WTC11 (cell line): ENCODE measurements around the gene PNMA1. TPM values are rescaled to one million over a fixed set of nuclear protein-coding genes. Genes with fewer than 3 reads are reported as not detected.

Experiments
- ATAC-seq: fragments of 200-7000 bp; cut with Tn5 transposase; 2 replicates; pipeline ENCODE4 v1.10.0; 2021; ENCODE audit warnings: mild to moderate bottlenecking, moderate library complexity
- CTCF ChIA-PET: fragments of 300-600 bp; sonication (Branson Sonifier 250); formaldehyde crosslinking; loops from one replicate; lab custom pipeline; 2021; ENCODE audit warnings: antibody characterized with exemption; lab: Charles Lee
- POLR2A ChIA-PET: fragments of 350-600 bp; sonication (Branson Sonifier 250); formaldehyde crosslinking; loops from one replicate; lab custom pipeline; 2021; ENCODE audit warnings: antibody characterized with exemption; lab: Charles Lee
- DNase-seq: peaks from one replicate; pipeline ENCODE4 v3.0.0; 2021; ENCODE audit warnings: low spot score
- H3K27ac Mint-ChIP-seq: 2 replicates; pipeline ENCODE4 v1.8.0; 2021; ENCODE audit warnings: mixed read lengths
- H3K27me3 Mint-ChIP-seq: 2 replicates; pipeline ENCODE4 v1.8.0; 2021; ENCODE audit warnings: low read depth, mild to moderate bottlenecking, moderate library complexity, mixed read lengths
- H3K36me3 Mint-ChIP-seq: 2 replicates; pipeline ENCODE4 v1.8.0; 2021; ENCODE audit warnings: mixed read lengths
- H3K4me1 Mint-ChIP-seq: 2 replicates; pipeline ENCODE4 v1.8.0; 2022; ENCODE audit warnings: mixed read lengths
- H3K4me3 Mint-ChIP-seq: 2 replicates; pipeline ENCODE4 v1.8.0; 2021; ENCODE audit warnings: mild to moderate bottlenecking, moderate library complexity, mixed read lengths
- H3K9me3 Mint-ChIP-seq: 2 replicates; pipeline ENCODE4 v1.8.0; 2021; ENCODE audit warnings: mixed read lengths
- CBFB ChIP-seq: sonication (generic); formaldehyde crosslinking; IDR thresholded peaks from 2 replicates; pipeline ENCODE4 v1.8.1; 2022; ENCODE audit warnings: mild to moderate bottlenecking, low read depth, missing genetic modification reagents
- EMX1 ChIP-seq: fragments of 250-450 bp; sonication (Bioruptor Pico); IDR thresholded peaks from 2 replicates; pipeline ENCODE4 v1.8.0; 2021; ENCODE audit warnings: mild to moderate bottlenecking
- FOXP1 ChIP-seq: sonication (generic); formaldehyde crosslinking; IDR thresholded peaks from 2 replicates; pipeline ENCODE4 v1.8.0; 2022; ENCODE audit warnings: missing genetic modification reagents, mild to moderate bottlenecking, moderate library complexity, borderline replicate concordance
- IRF2 ChIP-seq: sonication (generic); formaldehyde crosslinking; IDR thresholded peaks from 2 replicates; pipeline ENCODE4 v1.8.0; 2022; ENCODE audit warnings: low read depth, missing genetic modification reagents, borderline replicate concordance
- NFE2L1 ChIP-seq: sonication (generic); formaldehyde crosslinking; IDR thresholded peaks from 2 replicates; pipeline ENCODE4 v1.8.1; 2023; ENCODE audit warnings: missing genetic modification reagents
- NFYB ChIP-seq: sonication (generic); formaldehyde crosslinking; conservative IDR thresholded peaks from 2 replicates; pipeline ENCODE4 v1.8.0; 2022; ENCODE audit warnings: low read depth, missing genetic modification reagents
- PRRX2 ChIP-seq: fragments of 250-450 bp; sonication (Bioruptor Pico); IDR thresholded peaks from 2 replicates; pipeline ENCODE4 v1.8.0; 2021; ENCODE audit warnings: mild to moderate bottlenecking
- RORB ChIP-seq: fragments of 250-450 bp; sonication (Bioruptor Pico); IDR thresholded peaks from 2 replicates; pipeline ENCODE4 v1.9.0; 2021; ENCODE audit warnings: mild to moderate bottlenecking
- SMAD4 ChIP-seq: sonication (generic); formaldehyde crosslinking; IDR thresholded peaks from 2 replicates; pipeline ENCODE4 v1.8.0; 2022; ENCODE audit warnings: mild to moderate bottlenecking, missing genetic modification reagents
- SP1 ChIP-seq: sonication (generic); formaldehyde crosslinking; conservative IDR thresholded peaks from 2 replicates; pipeline ENCODE4 v1.8.1; 2022; ENCODE audit warnings: missing genetic modification reagents
- TCF7 ChIP-seq: sonication (generic); formaldehyde crosslinking; IDR thresholded peaks from 2 replicates; pipeline ENCODE4 v1.8.0; 2022; ENCODE audit warnings: mild to moderate bottlenecking, low read depth, missing genetic modification reagents, moderate library complexity
- ZBTB21 ChIP-seq: sonication (generic); formaldehyde crosslinking; IDR thresholded peaks from 2 replicates; pipeline ENCODE4 v1.8.1; 2023; ENCODE audit warnings: mild to moderate bottlenecking, missing genetic modification reagents, borderline replicate concordance
- ZNF396 ChIP-seq: fragments of 250-450 bp; sonication (Bioruptor Pico); IDR thresholded peaks from 2 replicates; pipeline ENCODE4 v1.8.0; 2021; ENCODE audit warnings: mild to moderate bottlenecking, moderate library complexity, borderline replicate concordance
- ZNF423 ChIP-seq: fragments of 250-450 bp; sonication (Bioruptor Pico); IDR thresholded peaks from 2 replicates; pipeline ENCODE4 v2.1.2; 2022; ENCODE audit warnings: mild to moderate bottlenecking, moderate library complexity
- ZNF671 ChIP-seq: fragments of 250-450 bp; sonication (Bioruptor Pico); IDR thresholded peaks from 2 replicates; pipeline ENCODE4 v1.8.0; 2021; ENCODE audit warnings: mild to moderate bottlenecking
- total RNA-seq: library from RNA; stranded (reverse); gene quantifications from 3 replicates; pipeline ENCODE4 v1.2.3, GENCODE V29; 2021
- TF ChIP-seq, protein P1 (sequence below): sonication (generic); formaldehyde crosslinking; IDR thresholded peaks from 2 replicates; pipeline ENCODE4 v1.8.1; 2022; ENCODE audit warnings: missing genetic modification reagents, borderline replicate concordance
- TF ChIP-seq, protein P2 (sequence below): sonication (generic); formaldehyde crosslinking; IDR thresholded peaks from 2 replicates; pipeline ENCODE4 v1.8.1; 2022; ENCODE audit warnings: mild to moderate bottlenecking, moderate library complexity, missing genetic modification reagents
- TF ChIP-seq, protein P3 (sequence below): fragments of 250-450 bp; sonication (Bioruptor Pico); IDR thresholded peaks from 2 replicates; pipeline ENCODE4 v1.9.0; 2021; ENCODE audit warnings: mild to moderate bottlenecking
- TF ChIP-seq, protein P4 (sequence below): sonication (generic); formaldehyde crosslinking; conservative IDR thresholded peaks from 2 replicates; pipeline ENCODE4 v1.8.1; 2023; ENCODE audit warnings: mild to moderate bottlenecking, low read depth, missing genetic modification reagents, moderate library complexity
- TF ChIP-seq, protein P5 (sequence below): sonication (generic); formaldehyde crosslinking; IDR thresholded peaks from 2 replicates; pipeline ENCODE4 v1.8.0; 2023; ENCODE audit warnings: missing genetic modification reagents

Gene PNMA1
- total RNA-seq, 1 experiment from 2014 or later = 46.0 TPM

DNA sequence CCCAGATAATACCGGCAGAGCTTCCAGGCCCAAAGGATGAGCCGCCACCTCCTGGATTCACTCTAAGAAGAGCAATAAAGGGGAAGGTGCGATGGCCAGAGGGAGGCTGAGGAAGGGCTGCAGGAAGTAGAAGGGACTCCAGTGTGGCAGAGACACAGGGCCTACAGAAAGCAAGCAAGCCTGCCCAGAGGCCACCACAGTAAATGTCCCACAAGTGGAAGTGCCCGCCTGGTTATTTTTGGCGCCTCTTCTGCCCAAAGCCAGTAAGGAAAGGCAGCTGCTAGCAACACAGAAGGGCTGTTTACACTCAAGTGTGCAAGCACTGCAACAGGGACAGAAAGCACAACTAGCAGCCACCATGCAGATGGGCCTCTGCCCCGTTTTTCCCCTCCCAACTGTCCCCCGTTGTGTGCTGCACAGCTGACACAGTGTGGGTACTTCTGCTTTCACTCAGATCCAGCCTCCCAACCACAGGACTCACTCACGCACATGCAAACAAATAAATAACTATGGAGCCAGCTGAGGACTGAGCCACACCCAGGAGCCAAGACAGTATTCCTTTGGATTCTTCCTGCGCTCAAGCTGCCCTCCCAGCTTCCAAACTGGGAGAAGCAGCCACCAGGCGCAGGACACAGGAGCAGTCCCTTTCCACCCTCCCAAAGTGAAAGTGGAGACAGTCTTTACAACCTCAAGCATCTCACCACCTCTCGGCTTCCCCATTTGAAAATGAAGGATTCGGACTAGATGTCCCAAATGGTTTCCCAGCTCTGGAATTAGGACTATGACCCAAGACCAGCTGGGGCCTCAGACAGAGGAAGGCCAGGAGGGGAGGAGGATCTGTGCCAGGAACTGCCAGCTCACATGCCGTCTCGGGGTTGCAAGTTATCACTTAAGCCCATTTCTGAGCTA lies 40.0 kb upstream of the PNMA1 start:
- peaks cover 72% of the 10 kb centered on the region for H3K4me1 Mint-ChIP-seq
- DNase-seq (no peak), ATAC-seq (no peak)
- H3K4me3 Mint-ChIP-seq = no peak overlapping the region
- ChIA-PET CTCF (interaction anchor here (0.7 to 3.7 kb wide), 9 partner anchors 11 to 246 kb away, joined by 3 to 27 read pairs (median 3); no protein-coding TSS in a partner anchor), POLR2A (interaction anchor here (1.3 kb wide), 2 partner anchors 9 to 23 kb away, joined by 3 to 5 read pairs; no protein-coding TSS in a partner anchor)
- no peak for TF ChIP-seq ZNF423
- TF ChIP-seq ZNF671 = no peak
- TF ChIP-seq TCF7 = no peak
- TF ChIP-seq, protein P1, sequence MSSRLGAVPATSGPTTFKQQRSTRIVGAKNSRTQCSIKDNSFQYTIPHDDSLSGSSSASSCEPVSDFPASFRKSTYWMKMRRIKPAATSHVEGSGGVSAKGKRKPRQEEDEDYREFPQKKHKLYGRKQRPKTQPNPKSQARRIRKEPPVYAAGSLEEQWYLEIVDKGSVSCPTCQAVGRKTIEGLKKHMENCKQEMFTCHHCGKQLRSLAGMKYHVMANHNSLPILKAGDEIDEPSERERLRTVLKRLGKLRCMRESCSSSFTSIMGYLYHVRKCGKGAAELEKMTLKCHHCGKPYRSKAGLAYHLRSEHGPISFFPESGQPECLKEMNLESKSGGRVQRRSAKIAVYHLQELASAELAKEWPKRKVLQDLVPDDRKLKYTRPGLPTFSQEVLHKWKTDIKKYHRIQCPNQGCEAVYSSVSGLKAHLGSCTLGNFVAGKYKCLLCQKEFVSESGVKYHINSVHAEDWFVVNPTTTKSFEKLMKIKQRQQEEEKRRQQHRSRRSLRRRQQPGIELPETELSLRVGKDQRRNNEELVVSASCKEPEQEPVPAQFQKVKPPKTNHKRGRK (CRISPR knock-in tag) = no peak
- no peak for TF ChIP-seq SP1 (CRISPR knock-in tag)
- TF ChIP-seq PRRX2 (CRISPR knock-in tag) = no peak
- no peak for TF ChIP-seq IRF2 (CRISPR knock-in tag)
- TF ChIP-seq, protein P2, sequence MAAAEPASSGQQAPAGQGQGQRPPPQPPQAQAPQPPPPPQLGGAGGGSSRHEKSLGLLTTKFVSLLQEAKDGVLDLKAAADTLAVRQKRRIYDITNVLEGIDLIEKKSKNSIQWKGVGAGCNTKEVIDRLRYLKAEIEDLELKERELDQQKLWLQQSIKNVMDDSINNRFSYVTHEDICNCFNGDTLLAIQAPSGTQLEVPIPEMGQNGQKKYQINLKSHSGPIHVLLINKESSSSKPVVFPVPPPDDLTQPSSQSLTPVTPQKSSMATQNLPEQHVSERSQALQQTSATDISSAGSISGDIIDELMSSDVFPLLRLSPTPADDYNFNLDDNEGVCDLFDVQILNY = no peak
- H3K27ac Mint-ChIP-seq = peak overlapping the region; percentile 45; the same call in 1 of the 2 replicates
- H3K9me3 Mint-ChIP-seq = no peaks in the 10 kb centered on the region
- no peaks in the 10 kb centered on the region for H3K36me3 Mint-ChIP-seq
- H3K27me3 Mint-ChIP-seq = peaks cover 11% of the 10 kb centered on the region

DNA sequence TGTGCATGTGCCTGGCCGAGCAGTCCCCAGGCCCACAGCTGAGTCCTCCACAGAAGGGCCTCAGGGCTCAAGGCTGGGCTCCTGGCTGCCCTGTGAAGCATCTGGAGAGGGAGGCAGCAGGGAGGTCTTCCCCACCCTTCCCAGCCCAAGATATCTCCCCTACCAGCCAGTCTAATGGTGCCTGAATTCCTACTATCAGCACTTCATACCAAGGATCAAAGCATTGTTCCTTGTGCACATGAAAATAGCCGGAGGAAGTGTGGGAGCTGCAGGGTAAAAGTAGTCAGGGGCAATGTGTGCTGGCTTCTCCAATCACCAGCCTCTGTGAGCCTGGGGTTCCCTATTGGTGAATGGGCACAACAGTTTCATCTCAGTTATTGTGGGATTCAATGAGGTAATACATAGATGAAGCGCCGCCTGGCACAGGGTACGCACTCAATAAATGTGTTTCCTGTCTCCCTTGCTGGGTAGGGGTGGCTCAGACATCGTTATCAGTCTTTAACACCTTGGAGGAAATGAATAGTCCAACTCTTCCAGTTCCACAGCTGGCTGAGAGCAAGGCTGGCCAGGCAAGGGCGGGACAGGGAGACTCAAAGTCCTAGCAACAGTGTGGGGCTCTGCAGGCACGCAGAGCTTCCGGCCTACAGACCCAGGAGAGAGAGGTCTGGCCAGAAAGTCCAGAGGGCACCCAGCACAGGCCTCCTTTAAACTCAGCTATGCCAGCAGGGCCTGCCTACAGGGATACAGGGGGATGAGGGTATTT lies 39.1 kb upstream of the PNMA1 start:
- ATAC-seq (no peak), DNase-seq (no peak)
- no peak overlapping the region for H3K4me3 Mint-ChIP-seq
- H3K4me1 Mint-ChIP-seq = peaks cover 75% of the 10 kb centered on the region
- H3K27ac Mint-ChIP-seq = peak overlapping the region; percentile 45; the same call in 1 of the 2 replicates
- ChIA-PET POLR2A (interaction anchor here (1.3 kb wide), 2 partner anchors 8 to 24 kb away, joined by 3 to 5 read pairs; no protein-coding TSS in a partner anchor), CTCF (interaction anchor here (1.3 to 3.7 kb wide), 5 partner anchors 10 to 74 kb away, joined by 3 to 27 read pairs (median 6); no protein-coding TSS in a partner anchor)
- H3K36me3 Mint-ChIP-seq = no peaks in the 10 kb centered on the region
- no peaks in the 10 kb centered on the region for H3K9me3 Mint-ChIP-seq
- H3K27me3 Mint-ChIP-seq = peaks cover 5% of the 10 kb centered on the region
- TF ChIP-seq ZNF396 (CRISPR knock-in tag) (no peak), ZBTB21 (no peak)
- TF ChIP-seq, protein P3, sequence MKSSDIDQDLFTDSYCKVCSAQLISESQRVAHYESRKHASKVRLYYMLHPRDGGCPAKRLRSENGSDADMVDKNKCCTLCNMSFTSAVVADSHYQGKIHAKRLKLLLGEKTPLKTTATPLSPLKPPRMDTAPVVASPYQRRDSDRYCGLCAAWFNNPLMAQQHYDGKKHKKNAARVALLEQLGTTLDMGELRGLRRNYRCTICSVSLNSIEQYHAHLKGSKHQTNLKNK = no peak

DNA sequence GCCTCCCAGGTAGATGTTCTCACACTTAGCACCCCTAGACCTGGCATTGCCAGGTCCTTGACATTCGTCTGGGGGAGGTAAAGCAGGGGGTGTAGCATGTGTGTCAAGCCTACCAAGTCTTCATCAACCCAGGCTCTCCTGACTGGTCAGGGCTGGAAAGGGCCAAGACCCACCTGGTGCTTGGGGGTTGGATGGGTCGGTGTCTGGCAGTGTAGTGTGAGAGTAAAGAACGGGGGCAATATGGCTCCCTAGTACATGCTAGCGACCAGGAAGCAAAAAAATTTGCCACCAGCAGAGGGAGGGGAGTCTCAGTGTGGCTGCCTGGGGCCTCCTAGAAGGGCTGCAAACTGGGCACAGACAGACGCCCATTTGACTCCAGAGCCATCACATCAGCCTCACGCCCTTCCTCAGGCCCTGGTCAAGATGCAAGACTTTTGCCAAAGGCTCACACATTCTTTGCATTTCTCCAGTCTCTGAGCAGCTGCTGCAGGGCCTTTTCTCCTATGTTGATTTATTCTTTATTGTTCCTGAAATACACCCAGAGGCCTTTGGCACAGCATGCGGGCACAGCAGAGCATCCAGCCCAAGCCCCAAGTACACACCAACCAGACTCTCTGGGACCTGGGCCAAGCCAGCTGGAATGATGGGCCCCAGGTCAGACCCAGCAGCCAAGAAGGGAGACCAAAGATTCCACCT lies 38.3 kb upstream of the PNMA1 start:
- no peak overlapping the region for H3K4me3 Mint-ChIP-seq
- DNase-seq = no peak
- peaks cover 74% of the 10 kb centered on the region for H3K4me1 Mint-ChIP-seq
- no peak; the same call in 1 of the 2 replicates for ATAC-seq
- H3K27ac Mint-ChIP-seq = peak overlapping the region; percentile 52
- H3K36me3 Mint-ChIP-seq = no peaks in the 10 kb centered on the region
- no peaks in the 10 kb centered on the region for H3K9me3 Mint-ChIP-seq
- no peaks in the 10 kb centered on the region for H3K27me3 Mint-ChIP-seq
- ChIA-PET POLR2A (interaction anchor here (1.3 kb wide), 1 partner anchor 25 kb away, joined by 5 read pairs; no protein-coding TSS in a partner anchor), CTCF (interaction anchor here (1.0 to 3.7 kb wide), 5 partner anchors 8 to 99 kb away, joined by 3 to 27 read pairs (median 3); partner anchors contain the start of gene PTGR2)
- TF ChIP-seq, protein P1 (CRISPR knock-in tag) = no peak
- TF ChIP-seq FOXP1 (CRISPR knock-in tag) (no peak), SMAD4 (CRISPR knock-in tag) (no peak), CBFB (CRISPR knock-in tag) (no peak), NFE2L1 (CRISPR knock-in tag) (no peak), EMX1 (CRISPR knock-in tag) (no peak), RORB (no peak), NFYB (CRISPR knock-in tag) (no peak)
- TF ChIP-seq, protein P4, sequence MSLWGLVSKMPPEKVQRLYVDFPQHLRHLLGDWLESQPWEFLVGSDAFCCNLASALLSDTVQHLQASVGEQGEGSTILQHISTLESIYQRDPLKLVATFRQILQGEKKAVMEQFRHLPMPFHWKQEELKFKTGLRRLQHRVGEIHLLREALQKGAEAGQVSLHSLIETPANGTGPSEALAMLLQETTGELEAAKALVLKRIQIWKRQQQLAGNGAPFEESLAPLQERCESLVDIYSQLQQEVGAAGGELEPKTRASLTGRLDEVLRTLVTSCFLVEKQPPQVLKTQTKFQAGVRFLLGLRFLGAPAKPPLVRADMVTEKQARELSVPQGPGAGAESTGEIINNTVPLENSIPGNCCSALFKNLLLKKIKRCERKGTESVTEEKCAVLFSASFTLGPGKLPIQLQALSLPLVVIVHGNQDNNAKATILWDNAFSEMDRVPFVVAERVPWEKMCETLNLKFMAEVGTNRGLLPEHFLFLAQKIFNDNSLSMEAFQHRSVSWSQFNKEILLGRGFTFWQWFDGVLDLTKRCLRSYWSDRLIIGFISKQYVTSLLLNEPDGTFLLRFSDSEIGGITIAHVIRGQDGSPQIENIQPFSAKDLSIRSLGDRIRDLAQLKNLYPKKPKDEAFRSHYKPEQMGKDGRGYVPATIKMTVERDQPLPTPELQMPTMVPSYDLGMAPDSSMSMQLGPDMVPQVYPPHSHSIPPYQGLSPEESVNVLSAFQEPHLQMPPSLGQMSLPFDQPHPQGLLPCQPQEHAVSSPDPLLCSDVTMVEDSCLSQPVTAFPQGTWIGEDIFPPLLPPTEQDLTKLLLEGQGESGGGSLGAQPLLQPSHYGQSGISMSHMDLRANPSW = no peak
- TF ChIP-seq, protein P5, sequence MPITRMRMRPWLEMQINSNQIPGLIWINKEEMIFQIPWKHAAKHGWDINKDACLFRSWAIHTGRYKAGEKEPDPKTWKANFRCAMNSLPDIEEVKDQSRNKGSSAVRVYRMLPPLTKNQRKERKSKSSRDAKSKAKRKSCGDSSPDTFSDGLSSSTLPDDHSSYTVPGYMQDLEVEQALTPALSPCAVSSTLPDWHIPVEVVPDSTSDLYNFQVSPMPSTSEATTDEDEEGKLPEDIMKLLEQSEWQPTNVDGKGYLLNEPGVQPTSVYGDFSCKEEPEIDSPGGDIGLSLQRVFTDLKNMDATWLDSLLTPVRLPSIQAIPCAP (CRISPR knock-in tag) = no peak
